ENCODE results near the gene SPC24. TPM values are rescaled to one million over a fixed set of nuclear protein-coding genes. Genes with fewer than 3 reads are reported as not detected.

Gene SPC24
- total and polyA plus RNA-seq, 9 of the 15 experiments (the other 6 are each of a cell fraction or from before 2014, with no cell fraction given), result 18.2 to 154 (median 60.9) TPM

DNA sequence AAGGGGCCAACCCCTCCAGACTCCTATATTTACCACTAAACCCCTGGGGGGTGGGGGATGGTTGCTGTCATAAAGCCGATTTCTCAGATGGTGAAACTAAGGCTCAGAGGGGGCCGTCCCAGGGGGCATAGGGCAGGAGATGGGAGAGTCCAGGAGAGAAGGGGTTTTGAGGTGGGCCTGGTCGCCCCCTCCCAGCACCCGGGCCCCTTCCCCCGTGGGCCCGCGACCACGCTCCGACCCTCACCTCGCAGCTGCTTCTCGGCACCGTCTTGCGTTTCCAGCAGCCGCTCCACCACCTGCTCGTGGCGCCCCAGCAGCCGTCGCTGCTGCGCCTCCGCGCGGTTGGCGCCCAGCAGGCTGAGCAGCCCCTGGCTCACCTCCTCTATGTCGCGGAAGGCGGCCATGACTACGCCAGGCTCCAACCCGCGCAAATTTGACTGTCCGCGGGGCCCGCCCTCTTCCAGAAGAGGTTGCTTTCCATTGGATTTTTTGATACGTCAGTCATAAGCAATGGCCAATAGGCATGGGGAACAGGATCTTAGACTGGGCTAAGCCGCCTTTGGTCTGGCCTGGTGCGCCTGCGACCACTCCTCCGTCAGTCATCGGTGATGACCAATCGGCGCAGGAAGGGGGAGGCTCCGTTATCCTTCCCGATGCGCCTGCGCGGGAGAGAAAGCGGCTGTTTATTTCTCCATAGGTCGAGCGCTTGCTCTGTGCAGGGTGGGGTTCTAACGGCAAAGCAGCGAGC, at the start of gene SPC24 (continued):
- TF ChIP-seq REST (IDR thresholded peaks at IDR 0.05; ENCODE audit: borderline replicate concordance) (peak; percentile 98), REST (CRISPR knock-in tag; IDR thresholded peaks at IDR 0.05; ENCODE audit: low read depth) (no peak), ZFPM2 (CRISPR knock-in tag; IDR thresholded peaks at IDR 0.05) (no peak), SMC3 (conservative IDR thresholded peaks at IDR 0.05; ENCODE audit: insufficient read depth, low read depth, low read length) (no peak), ZNF232 (CRISPR knock-in tag; IDR thresholded peaks at IDR 0.05) (no peak; the same call in 1 of the 2 replicates), POLR3G (IDR thresholded peaks at IDR 0.05; ENCODE audit: extremely low read depth, insufficient read length, insufficient replicate concordance) (no peak), CEBPZ (IDR thresholded peaks at IDR 0.05; ENCODE audit: borderline replicate concordance, low read depth, low read length) (peak; percentile 86), POLR3A (IDR thresholded peaks at IDR 0.05; ENCODE audit: borderline replicate concordance, extremely low read depth, insufficient read depth, insufficient read length) (no peak)
- TF ChIP-seq, protein P1, sequence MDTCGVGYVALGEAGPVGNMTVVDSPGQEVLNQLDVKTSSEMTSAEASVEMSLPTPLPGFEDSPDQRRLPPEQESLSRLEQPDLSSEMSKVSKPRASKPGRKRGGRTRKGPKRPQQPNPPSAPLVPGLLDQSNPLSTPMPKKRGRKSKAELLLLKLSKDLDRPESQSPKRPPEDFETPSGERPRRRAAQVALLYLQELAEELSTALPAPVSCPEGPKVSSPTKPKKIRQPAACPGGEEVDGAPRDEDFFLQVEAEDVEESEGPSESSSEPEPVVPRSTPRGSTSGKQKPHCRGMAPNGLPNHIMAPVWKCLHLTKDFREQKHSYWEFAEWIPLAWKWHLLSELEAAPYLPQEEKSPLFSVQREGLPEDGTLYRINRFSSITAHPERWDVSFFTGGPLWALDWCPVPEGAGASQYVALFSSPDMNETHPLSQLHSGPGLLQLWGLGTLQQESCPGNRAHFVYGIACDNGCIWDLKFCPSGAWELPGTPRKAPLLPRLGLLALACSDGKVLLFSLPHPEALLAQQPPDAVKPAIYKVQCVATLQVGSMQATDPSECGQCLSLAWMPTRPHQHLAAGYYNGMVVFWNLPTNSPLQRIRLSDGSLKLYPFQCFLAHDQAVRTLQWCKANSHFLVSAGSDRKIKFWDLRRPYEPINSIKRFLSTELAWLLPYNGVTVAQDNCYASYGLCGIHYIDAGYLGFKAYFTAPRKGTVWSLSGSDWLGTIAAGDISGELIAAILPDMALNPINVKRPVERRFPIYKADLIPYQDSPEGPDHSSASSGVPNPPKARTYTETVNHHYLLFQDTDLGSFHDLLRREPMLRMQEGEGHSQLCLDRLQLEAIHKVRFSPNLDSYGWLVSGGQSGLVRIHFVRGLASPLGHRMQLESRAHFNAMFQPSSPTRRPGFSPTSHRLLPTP (IDR thresholded peaks at IDR 0.05; ENCODE audit: borderline replicate concordance, extremely low read depth, insufficient read length), result no peak
